Caco-2 (cell line): Measurements from ENCODE around the gene FXYD7. TPM values are rescaled to one million over a fixed set of nuclear protein-coding genes. Genes with fewer than 3 reads are reported as not detected.
"Not testable (repeated sequence)": the region's sequence is repeated elsewhere in the genome, so short reads cannot be mapped to it uniquely, and the experiment has no call there.

Experiments used
- BruUV-seq: library from RNA; stranded (reverse); fragments of 400-500 nt; replicated peaks from 2 replicates; lab custom pipeline; 2021; lab: Mats Ljungman, UMichigan
- CTCF ChIA-PET: fragments of 300-600 bp; sonication (Branson Sonifier 250); formaldehyde crosslinking; loops from one replicate; lab custom pipeline; 2022; ENCODE audit warnings: antibody characterized with exemption; lab: Charles Lee
- POLR2A ChIA-PET: fragments of 300-600 bp; sonication (Branson Sonifier 250); formaldehyde crosslinking; loops from one replicate; lab custom pipeline; 2022; ENCODE audit warnings: antibody characterized with exemption; lab: Charles Lee
- DNase-seq, 2 experiments: peaks; one replicate each; pipeline versions ENCODE4 v3.0.0 to v3.0.0-alpha.2; 2020 to 2022
- H3K27me3 ChIP-seq: replicated peaks from 2 replicates; pipeline ENCODE4 v1.6.0; 2011; ENCODE audit warnings: low read length; ENCODE audit not compliant: control insufficient read depth, insufficient read depth
- H3K36me3 ChIP-seq: 2 replicates; pipeline ENCODE4 v1.5.1; 2011; ENCODE audit warnings: low read length; ENCODE audit not compliant: control insufficient read depth, insufficient read depth
- H3K4me1 ChIP-seq: fragments of 250-450 bp; sonication (Bioruptor Pico); 2 replicates; pipeline ENCODE4 v1.5.1; 2020; ENCODE audit warnings: mild to moderate bottlenecking
- H3K4me3 ChIP-seq: 2 replicates; pipeline ENCODE4 v1.5.1; 2011; ENCODE audit warnings: low read depth, mild to moderate bottlenecking, control low read depth, low read length
- H3K9me3 ChIP-seq: fragments of 250-450 bp; sonication (Bioruptor Pico); 2 replicates; pipeline ENCODE4 v1.5.1; 2020; ENCODE audit warnings: mild to moderate bottlenecking, moderate library complexity
- H3K27ac Mint-ChIP-seq: one replicate; pipeline ENCODE4 v1.8.0; 2022; ENCODE audit warnings: mixed read lengths; ENCODE audit not compliant: unreplicated experiment
- H3K27me3 Mint-ChIP-seq: one replicate; pipeline ENCODE4 v1.8.0; 2022; ENCODE audit warnings: mixed read lengths; ENCODE audit not compliant: insufficient read depth, unreplicated experiment
- H3K36me3 Mint-ChIP-seq: one replicate; pipeline ENCODE4 v1.8.0; 2022; ENCODE audit warnings: mild to moderate bottlenecking, mixed read lengths; ENCODE audit not compliant: insufficient read depth, unreplicated experiment
- H3K4me1 Mint-ChIP-seq: one replicate; pipeline ENCODE4 v1.8.0; 2022; ENCODE audit warnings: low read depth, mixed read lengths; ENCODE audit not compliant: unreplicated experiment
- H3K4me3 Mint-ChIP-seq: one replicate; pipeline ENCODE4 v1.8.0; 2022; ENCODE audit warnings: mild to moderate bottlenecking, moderate library complexity, mixed read lengths; ENCODE audit not compliant: unreplicated experiment
- H3K9me3 Mint-ChIP-seq: one replicate; pipeline ENCODE4 v1.8.0; 2022; ENCODE audit warnings: mixed read lengths; ENCODE audit not compliant: unreplicated experiment
- CTCF ChIP-seq, 2 experiments: fragments of 200-600 bp in 1 of 2; IDR thresholded peaks; 1 replicate in 1 of 2; 2 replicates in 1 of 2; pipeline versions ENCODE4 v1.5.1 to v1.8.0; 2011 to 2022; ENCODE audit warnings: antibody characterized with exemption in 1 of 2, control low read depth in 1 of 2, inconsistent platforms in 1 of 2, low read depth in 1 of 2, low read length in 1 of 2, mild to moderate bottlenecking in 1 of 2, moderate library complexity in 1 of 2; ENCODE audit not compliant: insufficient read depth in 1 of 2, severe bottlenecking in 1 of 2, unreplicated experiment in 1 of 2
- intact Hi-C: fragments of 100-400 bp; cut with micrococcal nuclease; formaldehyde crosslinking; loops from one replicate; pipeline ENCODE4 v1.10.0; 2022; ENCODE audit not compliant: unreplicated experiment
- total RNA-seq: library from RNA; stranded (reverse); gene quantifications from 2 replicates; pipeline ENCODE4 v1.2.3, GENCODE V29; 2022

Gene FXYD7
- total RNA-seq, 1 experiment from 2014 or later = not detected

GRCh38 chr19:35150445-35150844 lies 7.4 kb downstream of the FXYD7 start:
- Mint-ChIP-seq H3K27ac (no peak overlapping the region), H3K4me1 (peaks cover 13% of the 10 kb centered on the region), H3K27me3 (peaks cover 17% of the 10 kb centered on the region), H3K36me3 (peaks cover 7% of the 10 kb centered on the region), H3K4me3 (no peak overlapping the region), H3K9me3 (no peaks in the 10 kb centered on the region)
- DNase-seq = no peak
- Histone ChIP-seq H3K4me1 (peaks cover 10% of the 10 kb centered on the region; the same call in 1 of the 2 replicates), H3K4me3 (no peak overlapping the region), H3K36me3 (no peaks in the 10 kb centered on the region), H3K9me3 (no peaks in the 10 kb centered on the region), H3K27me3 (no peaks in the 10 kb centered on the region)
- no peak for TF ChIP-seq CTCF (IDR thresholded peaks at IDR 0.05; ENCODE audit: insufficient read depth in 1 of 2, low read depth in 1 of 2, low read length in 1 of 2, severe bottlenecking in 1 of 2, unreplicated experiment in 1 of 2)
- CTCF ChIA-PET = no interaction called here
- no TSS peak for BruUV-seq
- POLR2A ChIA-PET = no interaction called here
- intact Hi-C loops = no loop called here

- Mint-ChIP-seq H3K4me1 (peaks cover 13% of the 10 kb centered on the region), H3K9me3 (no peaks in the 10 kb centered on the region), H3K36me3 (peaks cover 7% of the 10 kb centered on the region), H3K27me3 (peaks cover 20% of the 10 kb centered on the region), H3K27ac (no peak overlapping the region), H3K4me3 (no peak overlapping the region)
- Histone ChIP-seq H3K36me3 (no peaks in the 10 kb centered on the region), H3K4me1 (peaks cover 11% of the 10 kb centered on the region; the same call in 1 of the 2 replicates), H3K9me3 (no peaks in the 10 kb centered on the region), H3K4me3 (no peak overlapping the region), H3K27me3 (no peaks in the 10 kb centered on the region)
- POLR2A ChIA-PET = no interaction called here
- no peak for TF ChIP-seq CTCF (IDR thresholded peaks at IDR 0.05; ENCODE audit: insufficient read depth in 1 of 2, low read depth in 1 of 2, low read length in 1 of 2, severe bottlenecking in 1 of 2, unreplicated experiment in 1 of 2)
- DNase-seq = no peak
- BruUV-seq = no TSS peak
- CTCF ChIA-PET = no interaction called here
- intact Hi-C loops = no loop called here
Measured at GRCh38 chr19:35151273-35152065, 8.4 kb downstream of the FXYD7 start.

- H3K9me3 ChIP-seq, H3K27me3 ChIP-seq, DNase-seq, intact Hi-C loops, H3K4me3 ChIP-seq, H3K27ac Mint-ChIP-seq, H3K36me3 Mint-ChIP-seq, POLR2A ChIA-PET, H3K36me3 ChIP-seq, BruUV-seq, H3K9me3 Mint-ChIP-seq: not testable (repeated sequence)
- peak overlapping the region; percentile 49 for H3K4me3 Mint-ChIP-seq
- peaks cover 13% of the 10 kb centered on the region for H3K4me1 Mint-ChIP-seq
- peaks cover 11% of the 10 kb centered on the region; the same call in 1 of the 2 replicates for H3K4me1 ChIP-seq
- H3K27me3 Mint-ChIP-seq = peaks cover 21% of the 10 kb centered on the region
- CTCF ChIA-PET = interaction anchor here (0.6 to 1.8 kb wide), 4 partner anchors 9 to 127 kb away, joined by 3 to 10 read pairs (median 4); no protein-coding TSS in a partner anchor
Measured at GRCh38 chr19:35153129-35153522, 10.1 kb downstream of the FXYD7 start.
